Cardiac fibroblast (primary cell): Measurements from ENCODE around the gene SDCCAG8.
"Not testable (repeated sequence)": the region's sequence is repeated elsewhere in the genome, so short reads cannot be mapped to it uniquely, and the experiment has no call there.

Source experiments
- DNase-seq, 2 donors: peaks; one replicate each; pipeline versions ENCODE4 v3.0.0 to v3.0.0-alpha.2; 2010; ENCODE audit warnings: low read depth in 2 of 2
- H3K4me3 ChIP-seq, 2 donors: replicated peaks in 1 of 2; 1 replicate in 1 of 2; 2 replicates in 1 of 2; pipeline ENCODE4 v1.5.1; 2011; ENCODE audit warnings: low read depth in 2 of 2, low read length in 2 of 2, mild to moderate bottlenecking in 2 of 2, moderate library complexity in 1 of 2
- TF ChIP-seq, protein P1 (sequence below): IDR thresholded peaks from one replicate; pipeline ENCODE4 v1.5.1; 2011; ENCODE audit warnings: low read depth, mild to moderate bottlenecking, low read length, inconsistent platforms

SDCCAG8 gene

DNA sequence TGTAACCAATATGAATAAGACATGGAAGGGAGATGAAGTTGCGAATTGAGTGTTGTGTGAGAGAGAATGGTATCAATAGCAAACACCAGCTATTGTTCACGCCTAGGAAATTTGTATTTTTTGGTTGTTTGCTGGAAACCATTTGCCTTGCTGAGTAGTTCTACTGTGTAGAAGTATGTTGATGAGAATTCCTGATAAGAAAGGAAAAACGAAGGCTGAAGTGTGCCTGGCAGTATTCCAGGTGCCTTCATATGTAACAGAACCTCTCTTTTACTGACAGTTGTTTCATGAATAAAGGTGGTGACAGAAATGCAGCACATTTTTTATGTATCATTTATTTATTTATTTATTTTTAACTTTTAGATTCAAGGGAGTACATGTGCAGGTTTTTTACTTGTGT, 79.5 kb downstream of the SDCCAG8 start:
- TF ChIP-seq, protein P1, sequence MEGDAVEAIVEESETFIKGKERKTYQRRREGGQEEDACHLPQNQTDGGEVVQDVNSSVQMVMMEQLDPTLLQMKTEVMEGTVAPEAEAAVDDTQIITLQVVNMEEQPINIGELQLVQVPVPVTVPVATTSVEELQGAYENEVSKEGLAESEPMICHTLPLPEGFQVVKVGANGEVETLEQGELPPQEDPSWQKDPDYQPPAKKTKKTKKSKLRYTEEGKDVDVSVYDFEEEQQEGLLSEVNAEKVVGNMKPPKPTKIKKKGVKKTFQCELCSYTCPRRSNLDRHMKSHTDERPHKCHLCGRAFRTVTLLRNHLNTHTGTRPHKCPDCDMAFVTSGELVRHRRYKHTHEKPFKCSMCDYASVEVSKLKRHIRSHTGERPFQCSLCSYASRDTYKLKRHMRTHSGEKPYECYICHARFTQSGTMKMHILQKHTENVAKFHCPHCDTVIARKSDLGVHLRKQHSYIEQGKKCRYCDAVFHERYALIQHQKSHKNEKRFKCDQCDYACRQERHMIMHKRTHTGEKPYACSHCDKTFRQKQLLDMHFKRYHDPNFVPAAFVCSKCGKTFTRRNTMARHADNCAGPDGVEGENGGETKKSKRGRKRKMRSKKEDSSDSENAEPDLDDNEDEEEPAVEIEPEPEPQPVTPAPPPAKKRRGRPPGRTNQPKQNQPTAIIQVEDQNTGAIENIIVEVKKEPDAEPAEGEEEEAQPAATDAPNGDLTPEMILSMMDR = no peak
- no peak overlapping the region for H3K4me3 ChIP-seq
- no peak for DNase-seq

DNA sequence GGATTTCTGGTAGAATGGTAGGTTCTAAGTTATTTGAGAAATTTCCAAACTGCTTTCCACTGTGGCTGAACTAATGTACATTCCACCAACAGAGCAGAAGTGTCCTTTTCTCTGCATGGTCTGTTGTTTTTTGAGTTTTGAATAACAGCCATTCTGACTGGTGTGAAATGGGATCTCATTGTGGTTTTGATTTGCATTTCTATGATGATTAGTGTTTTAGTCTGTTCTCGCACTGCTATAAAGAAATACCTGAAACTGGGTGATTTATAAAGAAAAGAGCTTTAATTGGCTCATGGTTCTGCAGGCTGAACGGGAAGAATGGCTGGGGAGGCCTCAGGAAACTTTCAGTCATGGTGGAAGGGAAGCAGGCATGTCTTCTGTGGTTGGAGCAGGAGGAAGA, 80.3 kb downstream of the SDCCAG8 start:
- DNase-seq = no peak
- TF ChIP-seq, protein P1 = no peak
- H3K4me3 ChIP-seq = no peak overlapping the region

DNA sequence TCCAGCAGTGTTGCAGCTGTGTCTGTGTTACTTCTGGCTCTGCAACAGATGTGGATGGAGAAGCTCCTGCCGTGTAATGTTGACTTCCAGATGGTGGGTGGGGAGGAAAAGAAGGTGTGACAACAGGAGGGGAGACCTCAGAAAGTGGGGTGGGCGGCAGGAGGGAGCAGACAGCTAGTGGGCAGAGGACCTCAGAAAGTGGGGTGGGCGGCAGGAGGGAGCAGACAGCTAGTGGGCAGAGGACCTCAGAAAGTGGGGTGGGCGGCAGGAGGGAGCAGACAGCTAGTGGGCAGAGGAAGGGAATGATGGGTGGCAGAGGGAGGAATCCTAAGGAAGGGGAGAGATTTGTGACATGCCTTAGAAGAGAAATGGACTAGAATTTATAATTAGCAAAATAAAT, 83.0 kb downstream of the SDCCAG8 start:
- DNase-seq, H3K4me3 ChIP-seq: not testable (repeated sequence)

DNA sequence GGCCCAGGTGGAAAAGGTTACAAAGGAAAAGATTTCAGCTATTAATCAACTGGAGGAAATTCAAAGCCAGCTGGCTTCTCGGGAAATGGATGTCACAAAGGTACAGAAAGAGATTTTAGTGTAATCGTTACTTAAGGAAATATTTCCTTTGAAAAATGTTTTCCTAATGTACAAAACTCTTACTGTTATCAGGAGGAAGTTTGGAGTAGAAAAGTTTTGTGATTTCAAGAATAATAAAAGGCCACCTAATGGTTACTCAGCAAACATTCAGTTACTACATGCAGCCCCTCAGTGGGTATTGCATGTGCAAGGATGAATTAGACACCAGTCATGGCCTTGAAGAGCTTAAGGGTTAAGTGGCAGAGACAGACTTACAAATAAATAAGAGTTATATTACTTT, 85.2 kb downstream of the SDCCAG8 start:
- TF ChIP-seq, protein P1 = no peak
- H3K4me3 ChIP-seq = no peak overlapping the region

DNA sequence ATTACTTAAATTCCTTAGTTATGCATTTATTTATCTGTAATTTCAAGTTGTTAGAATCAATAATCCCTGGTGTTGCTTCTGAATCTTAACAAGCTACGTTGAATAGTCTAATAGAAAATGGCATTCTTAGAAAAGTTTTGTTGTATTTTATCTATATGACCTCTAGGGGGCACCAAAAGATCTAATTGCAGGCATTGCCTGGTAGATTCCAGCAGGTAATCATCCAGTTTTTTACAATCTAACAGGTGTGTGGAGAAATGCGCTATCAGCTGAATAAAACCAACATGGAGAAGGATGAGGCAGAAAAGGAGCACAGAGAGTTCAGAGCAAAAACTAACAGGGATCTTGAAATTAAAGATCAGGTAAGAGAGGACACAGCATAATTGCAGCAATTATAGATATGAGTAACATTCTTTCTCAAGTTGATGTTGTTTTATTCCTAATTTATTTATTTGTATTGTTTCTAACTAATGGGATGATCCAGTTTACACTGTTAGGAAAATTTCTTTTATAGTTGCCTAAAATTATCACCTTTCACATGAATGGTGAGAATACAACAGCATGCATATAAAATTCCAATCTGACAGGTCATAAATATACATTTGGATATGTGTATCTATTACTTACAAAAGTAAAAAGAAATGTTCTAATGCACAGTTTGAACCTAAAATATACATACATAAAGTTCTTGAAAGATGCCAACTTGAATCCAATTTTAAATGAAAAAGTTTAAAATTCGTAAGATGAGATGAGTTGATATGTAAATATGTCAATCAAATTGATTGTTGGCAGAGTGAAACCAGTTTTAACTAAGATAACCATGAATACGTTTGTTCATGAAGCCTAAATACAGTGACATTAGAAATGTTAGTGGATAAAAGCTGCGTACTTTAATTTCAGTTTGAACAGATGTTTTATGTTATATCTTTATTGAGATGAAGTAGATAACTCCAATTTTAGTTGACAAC, 88.4 kb downstream of the SDCCAG8 start:
- no peak overlapping the region for H3K4me3 ChIP-seq
- DNase-seq = peak; percentile 56 to 64
- TF ChIP-seq, protein P1 = peak; percentile 57

More for the DNA sequence above, 85.2 kb downstream of the SDCCAG8 start:
- DNase-seq = peak in 1 of 2 donors; percentile 54

DNA sequence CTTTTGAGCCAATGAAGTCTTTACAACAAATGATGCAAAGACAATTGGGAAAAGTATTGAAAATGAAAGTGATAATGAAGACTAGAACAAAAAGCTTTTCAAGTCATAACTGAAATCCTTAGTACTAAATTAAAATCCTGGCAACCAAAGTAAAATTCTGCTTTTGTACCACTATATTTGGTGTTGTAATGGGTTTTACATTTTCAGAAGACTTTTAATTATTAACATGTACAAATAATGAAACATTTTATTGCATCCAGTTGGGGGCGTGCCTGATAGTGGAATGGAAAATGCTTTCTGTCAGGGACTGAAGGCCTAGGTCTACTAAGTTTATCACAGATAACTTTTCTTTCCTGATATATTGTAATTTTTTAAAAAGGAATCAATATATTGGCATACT, 89.4 kb downstream of the SDCCAG8 start:
- DNase-seq = peak; percentile 14 to 21
- TF ChIP-seq, protein P1 = no peak
- H3K4me3 ChIP-seq = no peak overlapping the region

DNA sequence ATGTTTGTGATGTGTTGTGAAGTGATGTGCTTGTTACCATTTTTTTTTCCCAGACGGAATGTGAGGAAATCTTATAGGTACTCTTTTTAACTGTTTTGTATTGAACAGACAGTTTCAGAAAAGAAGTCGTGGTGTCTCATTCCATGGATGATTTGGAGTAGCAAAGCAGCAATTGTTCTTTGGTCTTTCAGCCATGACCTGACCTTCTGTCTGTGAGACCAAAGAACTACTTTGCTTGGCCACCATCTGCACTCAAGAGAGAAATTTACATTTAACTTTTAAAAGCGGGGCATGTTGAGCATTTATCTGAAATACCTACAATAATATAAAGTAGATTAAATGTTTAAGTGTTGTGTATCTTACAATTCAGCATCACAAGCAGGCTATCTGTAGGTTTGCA, 90.2 kb downstream of the SDCCAG8 start:
- TF ChIP-seq, protein P1 = no peak
- no peak for DNase-seq
- no peak overlapping the region for H3K4me3 ChIP-seq
